Neutrophil (primary cell): ENCODE measurements around the gene RMI1.

Experiments used
- H3K27ac ChIP-seq: fragments of 200-600 bp; sonication (generic); 2 replicates; pipeline ENCODE4 v1.5.1; 2016; ENCODE audit warnings: mild to moderate bottlenecking, moderate library complexity
- H3K27me3 ChIP-seq: fragments of 200-600 bp; sonication (generic); 2 replicates; pipeline ENCODE4 v1.6.0; 2016; ENCODE audit warnings: mild to moderate bottlenecking
- H3K36me3 ChIP-seq: fragments of 200-600 bp; sonication (generic); 2 replicates; pipeline ENCODE4 v1.5.1; 2017
- H3K4me1 ChIP-seq, 2 experiments: fragments of 200-600 bp in 1 of 2; sonication (generic) in 1 of 2; 1 replicate in 1 of 2; 2 replicates in 1 of 2; pipeline versions ENCODE4 v1.5.1 to v1.6.1; 2013 to 2016; ENCODE audit warnings: low read depth in 1 of 2, low read length in 1 of 2, mild to moderate bottlenecking in 1 of 2, moderate library complexity in 1 of 2; ENCODE audit not compliant: control insufficient read depth in 1 of 2, insufficient read depth in 1 of 2
- H3K4me3 ChIP-seq, 2 experiments: fragments of 200-600 bp in 1 of 2; sonication (generic) in 1 of 2; 1 replicate in 1 of 2; 2 replicates in 1 of 2; pipeline ENCODE4 v1.5.1; 2013 to 2016; ENCODE audit warnings: low read depth in 1 of 2, low read length in 1 of 2, mild to moderate bottlenecking in 1 of 2, moderate library complexity in 1 of 2
- H3K9me3 ChIP-seq: fragments of 200-600 bp; sonication (generic); 2 replicates; pipeline ENCODE4 v1.5.1; 2016
- CTCF ChIP-seq: fragments of 200-600 bp; sonication (generic); IDR thresholded peaks from 2 replicates; pipeline ENCODE4 v1.5.1; 2016; ENCODE audit warnings: antibody characterized with exemption

The RMI1 gene

DNA sequence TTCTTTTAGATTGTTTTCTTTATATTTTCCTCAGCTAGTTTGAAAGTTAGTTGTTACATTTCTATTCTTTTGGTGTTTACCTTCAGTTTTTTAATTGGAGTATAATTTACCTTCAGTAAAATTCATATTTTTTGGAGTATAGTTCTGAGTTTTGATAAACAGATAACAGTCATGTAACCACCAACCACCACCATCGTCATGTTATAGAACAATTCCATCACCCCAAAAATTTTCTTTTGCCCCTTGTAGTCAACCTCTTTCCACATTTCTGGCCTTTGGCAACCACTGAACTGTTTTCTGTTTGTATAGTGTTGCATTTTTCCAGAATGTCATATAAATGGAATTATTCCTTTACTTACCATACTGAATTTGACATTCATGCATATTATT is 6.8 kb downstream of the RMI1 start:
- Histone ChIP-seq H3K27me3 (no peaks in the 10 kb centered on the region), H3K4me3 (no peak overlapping the region), H3K4me1 (peaks cover 4 to 12% of the 10 kb centered on the region in 2 experiments), H3K9me3 (no peaks in the 10 kb centered on the region), H3K36me3 (no peaks in the 10 kb centered on the region), H3K27ac (no peak overlapping the region)
- TF ChIP-seq CTCF, result no peak

DNA sequence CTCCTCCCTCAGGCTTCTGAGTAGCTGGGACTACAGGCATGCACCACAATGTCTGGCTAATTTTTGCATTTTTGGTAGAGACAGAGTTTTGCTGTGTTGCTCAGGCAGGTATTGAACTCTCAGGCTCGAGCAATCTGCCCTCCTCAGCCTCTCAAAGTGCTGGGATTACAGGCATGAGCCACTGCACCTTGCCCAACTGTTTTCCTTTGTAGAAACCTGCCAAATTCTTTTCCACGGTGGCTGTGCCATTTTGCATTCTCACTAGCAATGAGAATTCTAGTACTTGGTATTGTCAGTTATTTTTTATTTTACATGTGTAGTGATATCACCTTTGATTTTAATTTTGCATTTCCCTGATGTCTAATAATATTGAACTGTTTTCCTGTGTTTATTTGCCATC is 7.8 kb downstream of the RMI1 start:
- Histone ChIP-seq H3K27me3 (no peaks in the 10 kb centered on the region), H3K9me3 (no peaks in the 10 kb centered on the region), H3K4me3 (no peak overlapping the region), H3K36me3 (no peaks in the 10 kb centered on the region), H3K4me1 (peaks cover 4 to 12% of the 10 kb centered on the region in 2 experiments), H3K27ac (no peak overlapping the region)
- no peak for TF ChIP-seq CTCF

DNA sequence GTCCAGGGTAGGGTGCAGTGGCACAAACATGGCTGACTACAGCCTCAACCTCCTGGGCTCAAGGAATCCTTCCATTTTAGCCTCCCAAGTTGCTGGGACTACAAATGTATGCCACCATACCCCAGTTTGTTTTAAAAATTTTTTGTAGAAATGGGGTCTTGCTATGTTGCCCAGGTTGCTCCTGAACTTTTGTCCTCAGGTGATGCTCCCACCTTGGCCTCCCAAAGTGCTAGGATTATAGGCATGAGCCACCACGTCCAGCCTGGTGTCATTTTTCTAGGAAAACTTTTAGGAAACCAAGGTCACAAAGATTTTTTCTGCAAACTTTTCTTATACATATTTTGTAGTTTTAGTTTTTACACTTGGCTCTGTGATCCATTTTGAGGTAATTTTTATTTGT is 10.8 kb downstream of the RMI1 start:
- Histone ChIP-seq H3K4me3 (no peak overlapping the region), H3K36me3 (no peaks in the 10 kb centered on the region), H3K27me3 (no peaks in the 10 kb centered on the region), H3K27ac (no peak overlapping the region), H3K9me3 (no peaks in the 10 kb centered on the region), H3K4me1 (peaks cover 4 to 6% of the 10 kb centered on the region in 2 experiments)
- TF ChIP-seq CTCF, result no peak

- no peaks in the 10 kb centered on the region for H3K36me3 ChIP-seq
- H3K9me3 ChIP-seq, result no peaks in the 10 kb centered on the region
- H3K27me3 ChIP-seq, result no peaks in the 10 kb centered on the region
- TF ChIP-seq CTCF, result no peak
- no peak overlapping the region for H3K27ac ChIP-seq
- no peaks in the 10 kb centered on the region for H3K4me1 ChIP-seq
- H3K4me3 ChIP-seq, result no peak overlapping the region
Observed at GRCh38 chr9:83992407-83992806, 11.8 kb downstream of the RMI1 start.

- no peaks in the 10 kb centered on the region for H3K27me3 ChIP-seq
- no peaks in the 10 kb centered on the region for H3K36me3 ChIP-seq
- TF ChIP-seq CTCF, result no peak
- H3K4me1 ChIP-seq, result no peaks in the 10 kb centered on the region
- H3K4me3 ChIP-seq, result no peak overlapping the region
- no peaks in the 10 kb centered on the region for H3K9me3 ChIP-seq
- no peak overlapping the region for H3K27ac ChIP-seq
Observed at GRCh38 chr9:83992901-83993300, 12.3 kb downstream of the RMI1 start.

DNA sequence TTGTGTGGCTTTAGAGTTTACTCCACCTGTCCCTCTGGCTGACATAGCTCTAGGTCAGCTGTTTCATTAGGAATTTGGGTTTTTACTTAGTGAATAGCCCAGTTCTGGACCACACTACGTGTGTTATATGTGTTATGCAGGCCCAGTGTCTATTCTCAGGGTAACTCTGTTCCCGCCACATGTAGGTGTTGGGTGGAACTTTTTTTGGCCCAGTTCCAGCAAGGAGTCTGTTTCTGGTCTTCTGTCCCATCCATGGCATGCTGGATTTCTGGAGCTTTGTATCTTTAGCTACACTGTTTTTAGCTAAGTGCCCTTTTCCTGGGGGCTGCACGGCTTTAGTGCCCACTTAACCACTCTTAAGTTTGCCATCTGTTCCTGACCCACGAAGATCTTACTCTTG is 15.5 kb downstream of the RMI1 start:
- Histone ChIP-seq H3K9me3 (no peaks in the 10 kb centered on the region), H3K36me3 (no peaks in the 10 kb centered on the region), H3K27ac (no peak overlapping the region), H3K27me3 (no peaks in the 10 kb centered on the region), H3K4me1 (peaks cover 7 to 8% of the 10 kb centered on the region in 2 experiments), H3K4me3 (no peak overlapping the region)
- no peak for TF ChIP-seq CTCF
